Immature natural killer cell (primary cell): ENCODE measurements around the gene TBATA. TPM values are rescaled to one million over a fixed set of nuclear protein-coding genes. Genes with fewer than 3 reads are reported as not detected.
A peak's percentile ranks its signal among the peaks of the same experiment; 100 is the strongest.

Experiments
- DNase-seq, 3 donors: peaks; one replicate each; pipeline ENCODE4 v3.0.0; 2022; ENCODE audit warnings: mixed read lengths in 1 of 3
- H3K27ac Mint-ChIP-seq, 6 donors: one replicate each; pipeline ENCODE4 v1.8.0; 2020; ENCODE audit warnings: mixed read lengths in 6 of 6, mild to moderate bottlenecking in 5 of 6, inconsistent platforms in 4 of 6, moderate library complexity in 3 of 6
- H3K27me3 Mint-ChIP-seq, 3 donors: one replicate each; pipeline ENCODE4 v1.8.0; 2020 to 2021; ENCODE audit warnings: low read depth in 3 of 3, mild to moderate bottlenecking in 3 of 3, mixed read lengths in 3 of 3, moderate library complexity in 3 of 3, inconsistent platforms in 1 of 3
- H3K36me3 Mint-ChIP-seq, 3 donors: one replicate each; pipeline ENCODE4 v1.8.0; 2020; ENCODE audit warnings: mixed read lengths in 3 of 3, inconsistent platforms in 2 of 3, mild to moderate bottlenecking in 2 of 3
- H3K4me1 Mint-ChIP-seq, 2 donors: one replicate each; pipeline ENCODE4 v1.8.0; 2020; ENCODE audit warnings: inconsistent platforms in 2 of 2, mild to moderate bottlenecking in 2 of 2, mixed read lengths in 2 of 2, moderate library complexity in 1 of 2
- H3K4me3 Mint-ChIP-seq, 5 donors: one replicate each; pipeline ENCODE4 v1.8.0; 2020; ENCODE audit warnings: mild to moderate bottlenecking in 5 of 5, mixed read lengths in 5 of 5, inconsistent platforms in 3 of 5, moderate library complexity in 3 of 5
- H3K9me3 Mint-ChIP-seq, 6 donors: one replicate each; pipeline ENCODE4 v1.8.0; 2020; ENCODE audit warnings: mild to moderate bottlenecking in 6 of 6, mixed read lengths in 6 of 6, inconsistent platforms in 4 of 6, moderate library complexity in 3 of 6
- polyA plus RNA-seq, 3 donors: library from polyadenylated mRNA; unstranded; fragments of 300-500 nt; fragmentation: Illumina TruSeq; gene quantifications; one replicate each; pipeline ENCODE4 v1.2.3, GENCODE V29; 2021

TBATA gene
- polyA plus RNA-seq, 3 donors from 2014 or later: not detected

DNA sequence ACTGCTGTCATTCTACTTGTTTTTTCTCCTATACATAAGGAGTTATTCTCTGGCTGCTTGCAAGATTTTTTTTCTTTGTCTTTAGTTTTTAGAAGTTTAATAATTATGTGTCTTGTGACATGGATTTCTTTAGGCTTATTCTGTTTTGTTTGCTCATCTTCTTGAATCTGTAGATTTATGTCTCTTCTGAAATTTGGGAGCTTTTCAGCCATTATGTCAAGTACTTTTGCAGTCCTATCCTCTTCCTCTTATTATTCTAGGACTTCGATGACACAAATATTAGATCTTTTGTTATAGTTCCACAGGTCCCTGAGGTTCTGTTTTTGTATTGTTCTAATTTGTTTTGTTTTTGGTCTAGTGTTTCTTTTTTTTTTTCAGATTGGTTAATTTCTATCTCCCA is 16.7 kb upstream of the TBATA start:
- Mint-ChIP-seq H3K27ac (no peak overlapping the region), H3K9me3 (no peaks in the 10 kb centered on the region), H3K27me3 (peaks cover 1 to 4% (median 2%) of the 10 kb centered on the region in 3 donors), H3K4me1 (no peaks in the 10 kb centered on the region), H3K4me3 (no peak overlapping the region), H3K36me3 (no peaks in the 10 kb centered on the region)
- no peak for DNase-seq

DNA sequence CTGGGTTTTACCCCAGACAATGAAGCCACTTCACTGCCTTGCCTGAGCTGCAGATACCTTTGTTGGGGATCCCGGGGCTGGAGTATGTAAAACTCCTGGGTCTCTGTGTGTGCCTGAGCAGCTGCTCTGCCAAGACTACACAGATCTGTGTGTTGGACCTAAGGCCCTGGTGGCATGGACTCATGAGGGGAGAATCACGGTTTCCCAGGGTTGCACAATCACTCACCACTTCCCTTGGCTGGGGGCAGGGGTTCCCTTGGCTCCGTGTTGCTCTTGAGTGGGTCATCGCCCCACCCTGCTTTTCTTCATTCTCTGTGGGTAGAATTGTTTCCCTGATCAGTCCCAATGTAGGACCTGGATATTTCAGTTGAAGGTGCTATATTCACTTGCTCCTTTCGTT is 13.9 kb upstream of the TBATA start:
- H3K27ac Mint-ChIP-seq: no peak overlapping the region

DNA sequence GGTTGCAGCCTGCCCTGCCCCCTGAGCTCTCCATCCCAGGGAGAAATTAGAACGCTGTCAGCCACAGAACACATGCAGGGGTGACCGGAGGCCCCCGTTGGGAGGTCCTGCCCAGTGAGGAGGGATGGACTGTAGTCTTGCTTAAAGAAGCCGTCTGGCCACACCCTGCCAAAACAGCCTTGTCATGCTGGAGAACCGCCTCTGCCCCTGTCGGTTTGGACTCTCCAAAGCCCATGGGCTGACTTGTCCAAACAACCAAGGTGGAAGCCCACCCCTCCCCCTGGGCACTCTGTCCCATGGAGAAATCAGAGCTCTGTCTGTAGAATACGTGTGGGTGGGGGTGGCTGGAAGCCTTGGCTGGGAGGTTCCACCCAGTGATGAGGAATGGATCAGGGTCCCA is 12.7 kb upstream of the TBATA start:
- peaks cover 1 to 4% (median 2%) of the 10 kb centered on the region in 3 donors for H3K27me3 Mint-ChIP-seq
- DNase-seq: no peak
- H3K36me3 Mint-ChIP-seq: no peaks in the 10 kb centered on the region
- no peaks in the 10 kb centered on the region for H3K9me3 Mint-ChIP-seq
- H3K4me3 Mint-ChIP-seq: no peak overlapping the region
- H3K4me1 Mint-ChIP-seq: peaks cover 0 to under 1% of the 10 kb centered on the region in 2 donors
- H3K27ac Mint-ChIP-seq: no peak overlapping the region

More for the DNA sequence above, 13.9 kb upstream of the TBATA start:
- Mint-ChIP-seq H3K36me3 (no peaks in the 10 kb centered on the region), H3K9me3 (no peaks in the 10 kb centered on the region), H3K4me1 (no peaks in the 10 kb centered on the region), H3K27me3 (peaks cover 1 to 4% (median 2%) of the 10 kb centered on the region in 3 donors), H3K4me3 (no peak overlapping the region)
- DNase-seq: no peak

DNA sequence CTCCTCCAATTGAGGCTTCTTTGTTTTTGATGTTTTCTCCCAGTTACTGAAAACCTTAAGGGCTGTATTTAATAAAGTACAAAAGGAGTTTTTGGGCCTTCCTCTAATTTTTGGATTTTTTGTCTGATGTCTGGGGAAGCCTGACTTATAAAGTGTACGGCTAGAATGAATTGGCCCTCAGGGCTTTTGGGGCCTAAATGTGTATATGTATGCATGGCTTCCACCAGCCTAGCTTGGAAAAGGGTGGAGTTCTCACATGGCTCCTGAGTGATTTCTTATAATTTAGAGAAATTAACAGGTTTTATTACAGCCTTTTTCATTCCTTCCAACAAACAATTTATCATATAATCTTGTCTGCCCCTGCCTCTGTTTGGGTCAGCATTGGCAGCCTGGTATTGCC is 10.4 kb upstream of the TBATA start:
- H3K27ac Mint-ChIP-seq: no peak overlapping the region
- DNase-seq: no peak
- peaks cover 0 to 1% (median 0%) of the 10 kb centered on the region in 3 donors for H3K27me3 Mint-ChIP-seq
- H3K9me3 Mint-ChIP-seq: no peaks in the 10 kb centered on the region
- H3K4me1 Mint-ChIP-seq: peaks cover 10 to 20% of the 10 kb centered on the region in 2 donors
- no peaks in the 10 kb centered on the region for H3K36me3 Mint-ChIP-seq
- no peak overlapping the region for H3K4me3 Mint-ChIP-seq

DNA sequence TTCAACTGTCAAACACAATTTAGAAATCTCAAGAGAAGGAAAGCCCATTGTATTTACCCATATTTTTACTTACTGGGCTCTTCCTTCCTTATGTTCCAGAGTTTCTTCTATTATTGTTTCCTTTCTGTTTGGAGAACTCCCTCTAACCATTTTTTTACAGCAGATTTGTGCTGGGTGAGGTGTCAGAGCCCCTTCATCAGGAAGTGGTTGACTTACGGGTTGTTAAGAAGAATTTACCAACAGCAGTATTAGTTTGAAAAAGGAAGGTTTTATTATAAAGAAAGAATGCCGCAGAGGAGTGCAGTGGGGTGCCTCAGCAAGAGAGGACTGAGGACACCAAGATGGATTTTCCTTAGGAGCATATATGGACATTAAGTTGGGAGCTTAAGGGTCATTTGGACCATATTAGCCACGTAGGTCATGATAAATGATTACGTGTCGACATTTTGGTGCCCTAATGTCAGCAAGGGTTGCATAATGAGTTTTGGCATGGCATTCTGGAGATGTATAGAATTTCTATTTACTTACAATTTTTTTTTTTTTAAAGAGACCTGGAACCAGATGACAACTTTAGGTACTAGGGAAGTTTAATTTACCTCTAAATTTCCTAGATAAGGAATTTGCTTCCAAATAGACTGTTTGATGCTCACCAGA is 6.3 kb upstream of the TBATA start:
- no peaks in the 10 kb centered on the region for H3K36me3 Mint-ChIP-seq
- peak in 2 of 3 donors; percentile 17 to 20 for DNase-seq
- H3K27me3 Mint-ChIP-seq: no peaks in the 10 kb centered on the region
- no peaks in the 10 kb centered on the region for H3K9me3 Mint-ChIP-seq
- H3K4me1 Mint-ChIP-seq: peaks cover 26 to 36% of the 10 kb centered on the region in 2 donors
- H3K27ac Mint-ChIP-seq: peak overlapping the region in 5 of 6 donors; percentile 12 to 71 (median 44)
- H3K4me3 Mint-ChIP-seq: peak overlapping the region in 4 of 5 donors; percentile 45 to 86 (median 75)

DNA sequence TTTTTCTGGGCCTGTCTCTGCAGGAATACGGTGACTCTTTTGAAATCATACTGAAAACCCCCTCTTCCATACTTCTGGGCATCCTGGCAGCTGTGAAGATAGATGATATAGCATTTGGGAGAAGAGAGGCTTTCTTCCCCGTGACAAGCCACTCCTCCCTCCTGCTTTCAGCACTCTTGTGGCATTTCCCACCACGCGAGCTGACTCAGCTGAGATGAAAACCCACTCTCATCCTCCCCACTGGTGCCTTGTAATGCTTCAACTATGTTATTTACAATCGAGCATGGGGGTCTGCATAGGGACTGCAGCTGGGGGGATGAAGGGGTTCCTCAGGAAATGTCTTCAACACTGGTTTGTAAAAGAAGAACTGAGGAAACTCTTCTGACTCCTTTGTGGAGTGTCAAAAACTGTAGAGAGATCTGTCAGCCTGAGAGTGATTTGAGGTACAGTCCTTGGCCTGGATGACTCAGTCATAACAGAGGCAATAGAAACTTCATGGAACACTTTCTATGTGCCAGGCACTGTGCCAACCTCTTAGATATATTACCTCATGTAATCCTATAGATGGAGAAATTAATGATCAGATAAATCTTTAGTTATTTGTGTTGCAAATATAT is 1.7 kb upstream of the TBATA start:
- Mint-ChIP-seq H3K4me1 (peaks cover 46 to 57% of the 10 kb centered on the region in 2 donors), H3K4me3 (peak overlapping the region in 2 of 5 donors; percentile 1 to 56), H3K9me3 (no peaks in the 10 kb centered on the region), H3K27me3 (peaks cover 0 to 3% (median 0%) of the 10 kb centered on the region in 3 donors), H3K27ac (peak overlapping the region in 5 of 6 donors; percentile 14 to 72 (median 54)), H3K36me3 (no peaks in the 10 kb centered on the region)
- no peak for DNase-seq

DNA sequence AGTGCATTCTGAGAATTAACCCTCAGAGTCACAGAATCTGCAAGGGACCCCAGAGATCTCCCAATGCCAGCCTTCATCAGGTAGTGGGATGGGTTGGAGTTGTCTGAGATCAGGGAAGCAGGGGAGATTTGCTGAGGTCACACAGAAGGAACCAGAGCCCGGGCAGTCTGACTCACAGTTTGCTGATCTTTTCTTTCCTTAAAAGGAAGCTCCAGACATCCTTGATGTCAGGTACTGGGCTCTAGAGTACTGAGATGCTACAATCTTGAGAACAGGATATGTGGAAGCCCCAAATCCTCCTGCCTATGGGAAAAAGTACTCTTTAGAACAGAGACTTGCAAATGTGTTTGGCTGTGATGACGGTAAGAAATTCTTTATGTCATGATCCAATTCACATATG is 706 bp downstream of the TBATA start:
- peak overlapping the region in 1 of 6 donors; percentile 69 for H3K27ac Mint-ChIP-seq

DNA sequence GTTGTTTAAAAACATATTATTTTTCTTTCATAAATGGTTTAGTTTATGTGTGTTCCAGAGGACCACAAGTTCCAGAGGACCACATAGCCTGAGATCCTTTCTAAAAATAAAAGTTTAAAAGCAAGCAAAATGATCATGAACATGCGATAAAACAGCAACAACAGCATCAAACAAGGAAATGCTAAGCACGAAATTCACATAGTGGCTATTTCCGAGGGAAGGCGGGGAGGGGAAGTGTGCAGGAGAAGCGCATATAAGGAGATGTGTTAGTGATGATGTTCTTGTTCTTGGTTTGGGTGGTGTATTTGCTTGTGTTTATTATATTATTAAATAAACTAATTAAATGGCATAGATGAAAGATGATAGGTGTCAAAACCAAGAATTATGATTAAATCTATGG is 1.2 kb downstream of the TBATA start:
- no peak for DNase-seq
- H3K36me3 Mint-ChIP-seq: no peaks in the 10 kb centered on the region
- H3K4me1 Mint-ChIP-seq: peaks cover 31 to 39% of the 10 kb centered on the region in 2 donors
- H3K27me3 Mint-ChIP-seq: peaks cover 0 to 3% (median 0%) of the 10 kb centered on the region in 3 donors
- H3K27ac Mint-ChIP-seq: peak overlapping the region in 1 of 6 donors; percentile 69
- peak overlapping the region in 1 of 5 donors; percentile 50 for H3K4me3 Mint-ChIP-seq
- no peaks in the 10 kb centered on the region for H3K9me3 Mint-ChIP-seq

More for the DNA sequence above, 706 bp downstream of the TBATA start:
- H3K4me1 Mint-ChIP-seq: peaks cover 31 to 39% of the 10 kb centered on the region in 2 donors
- H3K27me3 Mint-ChIP-seq: peaks cover 0 to 3% (median 0%) of the 10 kb centered on the region in 3 donors
- no peaks in the 10 kb centered on the region for H3K9me3 Mint-ChIP-seq
- H3K4me3 Mint-ChIP-seq: peak overlapping the region in 2 of 5 donors; percentile 50 to 65
- no peaks in the 10 kb centered on the region for H3K36me3 Mint-ChIP-seq
- no peak for DNase-seq

DNA sequence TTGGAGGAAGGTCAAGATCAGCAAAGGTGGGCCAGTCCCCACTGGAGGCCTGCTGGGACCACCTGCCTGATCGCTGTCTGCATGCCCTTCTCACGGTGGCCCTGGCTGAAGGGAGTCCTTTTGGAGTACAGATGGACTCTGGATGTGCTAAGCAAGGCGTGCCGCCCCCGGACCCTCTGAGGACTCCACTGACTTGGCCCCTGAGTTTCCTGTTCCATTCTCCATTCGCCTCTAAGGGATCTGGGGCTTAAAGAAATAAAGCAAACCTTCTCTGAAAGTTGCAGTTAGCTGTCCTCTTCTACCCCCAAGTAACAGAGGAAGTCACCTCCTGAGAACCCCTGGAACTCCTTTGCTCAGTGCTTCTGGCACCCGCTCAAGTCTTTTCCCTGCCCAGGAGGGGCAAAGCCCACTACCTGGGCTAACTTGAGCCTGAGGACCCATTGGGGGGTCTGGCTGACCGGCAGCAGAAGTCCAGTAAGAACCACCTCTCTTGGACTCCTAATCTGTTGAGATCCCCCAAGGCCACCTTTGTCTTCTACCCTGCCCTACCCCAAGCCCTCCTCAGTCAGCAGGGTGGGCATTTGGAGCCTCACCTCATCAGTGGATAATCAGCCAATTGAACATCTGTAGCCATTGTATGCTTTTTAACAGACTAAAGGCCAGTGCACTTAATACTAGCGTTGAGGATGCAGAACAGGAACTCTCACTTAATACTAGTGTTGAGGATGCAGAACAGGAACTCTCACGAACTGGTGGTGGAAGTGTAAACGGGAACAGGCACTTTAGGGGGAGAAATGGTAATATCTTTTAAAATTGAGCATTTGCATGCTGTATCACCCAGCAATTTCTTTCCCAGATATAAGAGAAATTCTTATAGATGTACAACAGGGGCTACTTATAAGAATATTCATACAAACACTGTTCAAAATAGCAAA is 2.2 kb downstream of the TBATA start:
- peaks cover 31 to 39% of the 10 kb centered on the region in 2 donors for H3K4me1 Mint-ChIP-seq
- H3K9me3 Mint-ChIP-seq: no peaks in the 10 kb centered on the region
- peak overlapping the region in 2 of 5 donors; percentile 3 to 4 for H3K4me3 Mint-ChIP-seq
- no peak overlapping the region for H3K27ac Mint-ChIP-seq
- no peak for DNase-seq
- H3K27me3 Mint-ChIP-seq: peaks cover 0 to 3% (median 2%) of the 10 kb centered on the region in 3 donors
- no peaks in the 10 kb centered on the region for H3K36me3 Mint-ChIP-seq

DNA sequence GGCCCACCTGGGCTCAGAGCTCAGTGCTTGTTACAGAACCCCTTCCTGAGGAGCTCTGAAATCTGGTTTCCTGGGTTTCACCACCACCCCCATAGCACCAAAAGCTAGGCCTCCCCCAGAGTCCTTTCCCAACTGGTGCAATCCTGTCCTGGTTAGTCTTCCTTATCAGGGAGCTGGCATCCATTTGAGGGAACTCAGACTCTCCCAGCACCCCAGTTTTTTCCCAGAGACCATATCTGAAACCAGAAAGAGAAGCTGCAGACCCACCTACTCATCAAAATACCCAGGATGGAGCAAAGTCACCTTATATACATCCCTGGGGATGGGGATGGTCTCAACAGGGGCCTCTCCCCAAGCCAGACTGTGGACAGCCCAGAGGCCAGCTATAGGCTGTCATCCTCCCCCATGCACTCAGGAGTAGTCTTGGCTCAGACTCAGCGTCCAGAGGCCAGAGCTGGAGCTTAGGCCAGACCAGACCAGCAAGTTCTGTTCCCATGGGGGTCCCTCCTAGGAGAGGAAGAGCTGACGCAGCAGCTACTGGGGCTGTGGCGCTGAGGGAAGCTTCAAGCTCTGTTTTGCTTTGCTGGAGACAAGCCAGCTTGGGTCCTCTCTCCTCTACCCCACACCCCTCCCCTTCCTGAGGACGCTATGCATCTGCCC is 3.0 kb downstream of the TBATA start:
- peaks cover 0 to 3% (median 2%) of the 10 kb centered on the region in 3 donors for H3K27me3 Mint-ChIP-seq
- H3K27ac Mint-ChIP-seq: no peak overlapping the region
- no peak overlapping the region for H3K4me3 Mint-ChIP-seq
- no peaks in the 10 kb centered on the region for H3K36me3 Mint-ChIP-seq
- H3K4me1 Mint-ChIP-seq: peaks cover 27 to 37% of the 10 kb centered on the region in 2 donors
- DNase-seq: no peak
- no peaks in the 10 kb centered on the region for H3K9me3 Mint-ChIP-seq

DNA sequence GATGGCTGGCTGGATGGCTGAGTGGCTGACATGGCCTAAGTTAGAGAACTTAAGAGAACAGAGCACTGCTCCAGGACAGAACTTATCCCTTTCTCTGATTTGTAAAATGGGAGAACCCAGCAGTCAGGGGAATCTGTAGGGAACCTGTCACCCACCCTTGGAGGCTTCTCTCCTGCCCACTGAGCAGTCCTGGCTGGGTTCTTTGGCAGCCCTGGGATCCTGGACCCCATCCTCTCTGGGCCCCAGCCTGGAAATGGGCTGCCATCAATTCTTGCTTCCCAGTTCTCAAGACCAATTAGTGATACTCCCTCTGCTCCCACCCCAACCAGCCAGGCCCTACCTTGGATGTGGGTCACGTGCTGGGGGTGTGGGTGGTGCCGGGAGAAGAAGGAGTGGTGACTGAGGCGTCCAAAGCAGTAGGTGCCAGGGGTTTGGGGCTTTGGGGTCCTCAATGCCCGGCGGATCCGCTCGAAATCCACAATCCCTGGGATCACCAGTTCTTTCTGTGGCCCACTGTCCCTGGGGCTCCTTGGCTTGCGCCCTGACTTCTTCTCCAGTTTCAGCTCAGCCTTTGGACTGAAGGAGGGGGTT is 3.6 kb downstream of the TBATA start:
- Mint-ChIP-seq H3K9me3 (no peaks in the 10 kb centered on the region), H3K27ac (no peak overlapping the region), H3K4me1 (peaks cover 20 to 30% of the 10 kb centered on the region in 2 donors), H3K4me3 (no peak overlapping the region), H3K36me3 (no peaks in the 10 kb centered on the region), H3K27me3 (peaks cover 0 to 3% (median 2%) of the 10 kb centered on the region in 3 donors)
- no peak for DNase-seq

DNA sequence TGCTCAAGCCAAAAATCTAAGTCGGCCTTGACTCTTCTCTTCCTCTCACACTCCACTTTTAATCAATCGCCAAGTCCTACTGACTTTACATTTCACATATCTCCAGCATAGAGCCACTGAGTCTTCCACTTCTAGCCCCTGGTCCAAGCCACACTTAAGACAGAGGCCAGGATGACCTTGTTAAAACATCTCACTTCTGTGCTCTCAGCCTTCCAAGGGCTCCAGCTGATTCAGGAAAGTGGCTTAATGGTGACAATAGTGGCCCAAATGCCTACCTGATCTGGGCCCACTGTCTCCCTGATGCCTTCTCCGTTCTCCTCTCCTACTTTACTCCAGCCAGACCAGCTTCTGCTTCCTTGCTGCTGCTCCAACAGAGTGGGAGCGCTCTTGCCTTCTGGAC is 4.4 kb downstream of the TBATA start:
- Mint-ChIP-seq H3K27ac (peak overlapping the region in 1 of 6 donors; percentile 4), H3K4me3 (no peak overlapping the region), H3K9me3 (no peaks in the 10 kb centered on the region), H3K36me3 (no peaks in the 10 kb centered on the region), H3K27me3 (peaks cover 0 to 3% (median 2%) of the 10 kb centered on the region in 3 donors), H3K4me1 (peaks cover 14 to 23% of the 10 kb centered on the region in 2 donors)
- no peak for DNase-seq

DNA sequence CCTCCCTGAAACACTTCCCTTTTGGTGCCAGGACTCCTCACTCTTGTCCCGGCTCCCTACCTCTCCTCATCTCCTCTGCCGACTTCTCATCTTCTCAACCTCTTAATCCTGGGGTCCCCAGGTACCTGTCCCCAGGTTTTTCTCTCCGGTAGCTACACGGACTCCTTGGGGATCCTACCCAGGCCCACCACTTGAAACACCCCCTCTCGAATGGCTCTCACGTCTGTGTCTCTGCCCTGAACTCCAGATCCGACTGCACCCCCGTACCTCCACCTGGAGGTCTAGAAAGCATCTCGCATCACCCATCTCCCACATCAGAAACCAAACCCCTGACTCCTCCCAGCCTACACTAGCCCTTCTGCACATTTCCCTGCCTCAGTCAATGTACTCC is 4.8 kb downstream of the TBATA start:
- Mint-ChIP-seq H3K27ac (no peak overlapping the region), H3K36me3 (no peaks in the 10 kb centered on the region), H3K27me3 (peaks cover 0 to 3% (median 2%) of the 10 kb centered on the region in 3 donors), H3K9me3 (no peaks in the 10 kb centered on the region), H3K4me1 (peaks cover 13 to 19% of the 10 kb centered on the region in 2 donors), H3K4me3 (no peak overlapping the region)
- no peak for DNase-seq
